Loucy (cell line): ENCODE measurements around the gene LNP1.

Experiments
- H2AFZ ChIP-seq: fragments of 200-600 bp; sonication (generic); 2 replicates; pipeline ENCODE4 v1.6.0; 2016; ENCODE audit warnings: antibody characterized with exemption, mild to moderate bottlenecking, low read length, moderate library complexity
- H3F3A ChIP-seq: fragments of 200-600 bp; 2 replicates; pipeline ENCODE4 v1.6.0; 2016; ENCODE audit warnings: antibody characterized with exemption, low read depth, mild to moderate bottlenecking
- H3K27me3 ChIP-seq: fragments of 200-600 bp; sonication (generic); 2 replicates; pipeline ENCODE4 v1.6.1; 2014; ENCODE audit warnings: low read length, mild to moderate bottlenecking; ENCODE audit not compliant: insufficient read depth, poor library complexity, severe bottlenecking
- H3K36me3 ChIP-seq: fragments of 200-600 bp; sonication (generic); 2 replicates; pipeline ENCODE4 v1.6.1; 2016; ENCODE audit warnings: low read length; ENCODE audit not compliant: insufficient read depth
- H3K4me1 ChIP-seq: fragments of 200-600 bp; sonication (generic); 2 replicates; pipeline ENCODE4 v1.5.1; 2014; ENCODE audit warnings: low read length, mild to moderate bottlenecking; ENCODE audit not compliant: insufficient read depth, poor library complexity, severe bottlenecking
- H3K4me2 ChIP-seq: fragments of 200-600 bp; sonication (generic); 2 replicates; pipeline ENCODE4 v1.6.0; 2014; ENCODE audit warnings: antibody characterized with exemption, low read length, low read depth, mild to moderate bottlenecking; ENCODE audit not compliant: poor library complexity, severe bottlenecking
- H3K4me3 ChIP-seq: fragments of 200-600 bp; sonication (generic); 2 replicates; pipeline ENCODE4 v1.5.1; 2014; ENCODE audit warnings: low read length, mild to moderate bottlenecking, mixed read lengths; ENCODE audit not compliant: poor library complexity, severe bottlenecking
- H3K79me2 ChIP-seq: fragments of 200-600 bp; sonication (generic); 2 replicates; pipeline ENCODE4 v1.6.1; 2014; ENCODE audit warnings: low read length; ENCODE audit not compliant: insufficient read depth
- H3K9ac ChIP-seq: fragments of 200-600 bp; sonication (generic); 2 replicates; pipeline ENCODE4 v1.6.0; 2014; ENCODE audit warnings: mild to moderate bottlenecking, low read depth, low read length, moderate library complexity; ENCODE audit not compliant: poor library complexity, severe bottlenecking
- H3K9me2 ChIP-seq: fragments of 200-600 bp; sonication (generic); replicated peaks from 2 replicates; pipeline ENCODE4 v1.6.1; 2016; ENCODE audit warnings: low read depth, low read length, mixed read lengths
- H3K9me3 ChIP-seq: fragments of 200-600 bp; sonication (generic); 2 replicates; pipeline ENCODE4 v1.6.1; 2014; ENCODE audit warnings: mild to moderate bottlenecking, antibody characterized with exemption, low read length, low read depth; ENCODE audit not compliant: insufficient read depth
- H4K20me1 ChIP-seq: fragments of 200-600 bp; sonication (generic); 2 replicates; pipeline ENCODE4 v1.6.0; 2014; ENCODE audit warnings: antibody characterized with exemption, low read length, mild to moderate bottlenecking; ENCODE audit not compliant: insufficient read depth, poor library complexity, severe bottlenecking
- CTCF ChIP-seq: fragments of 200-600 bp; sonication (generic); conservative IDR thresholded peaks from 2 replicates; pipeline ENCODE4 v1.5.1; 2014; ENCODE audit warnings: mild to moderate bottlenecking, antibody characterized with exemption, low read length
- EZH2phosphoT487 ChIP-seq: fragments of 200-600 bp; IDR thresholded peaks from 2 replicates; pipeline ENCODE4 v1.6.1; 2018; ENCODE audit warnings: antibody characterized with exemption, mild to moderate bottlenecking, moderate library complexity, borderline replicate concordance

Gene LNP1

GRCh38 chr3:100413613-100414012 is 12.3 kb downstream of the LNP1 start:
- Histone ChIP-seq H4K20me1 (no peaks in the 10 kb centered on the region), H3F3A (peaks cover 3% of the 10 kb centered on the region; the same call in 1 of the 2 replicates), H3K36me3 (no peaks in the 10 kb centered on the region), H3K4me3 (peak overlapping the region; percentile 34), H2AFZ (no peak overlapping the region), H3K27me3 (no peaks in the 10 kb centered on the region), H3K9me2 (no peaks in the 10 kb centered on the region), H3K4me1 (peaks cover 17% of the 10 kb centered on the region), H3K9ac (no peak overlapping the region), H3K9me3 (peaks cover 7% of the 10 kb centered on the region; the same call in 1 of the 2 replicates), H3K79me2 (peaks cover 9% of the 10 kb centered on the region; the same call in 1 of the 2 replicates), H3K4me2 (peak overlapping the region; percentile 58)
- TF ChIP-seq CTCF: no peak
- TF ChIP-seq EZH2phosphoT487: no peak

GRCh38 chr3:100416176-100416575 is 14.8 kb downstream of the LNP1 start:
- TF ChIP-seq EZH2phosphoT487 (no peak), CTCF (no peak)
- Histone ChIP-seq H3K4me2 (no peak overlapping the region), H3K9ac (no peak overlapping the region), H3K9me2 (no peaks in the 10 kb centered on the region), H3K9me3 (0 out of 2 replicates have a peak, but pooled peaks cover 4% of the 10 kb centered on the region), H3K27me3 (no peaks in the 10 kb centered on the region), H4K20me1 (no peaks in the 10 kb centered on the region), H3K4me3 (no peak overlapping the region), H2AFZ (no peak overlapping the region), H3K4me1 (peaks cover 17% of the 10 kb centered on the region), H3K36me3 (no peaks in the 10 kb centered on the region), H3K79me2 (peaks cover 2% of the 10 kb centered on the region; the same call in 1 of the 2 replicates), H3F3A (peaks cover 3% of the 10 kb centered on the region; the same call in 1 of the 2 replicates)

GRCh38 chr3:100416863-100417262 is 15.5 kb downstream of the LNP1 start:
- Histone ChIP-seq H3K4me2 (no peak overlapping the region), H3K4me3 (no peak overlapping the region), H3K27me3 (no peaks in the 10 kb centered on the region), H2AFZ (no peak overlapping the region), H3K36me3 (no peaks in the 10 kb centered on the region), H3K9me2 (no peaks in the 10 kb centered on the region), H3F3A (peaks cover 3% of the 10 kb centered on the region; the same call in 1 of the 2 replicates), H3K4me1 (peaks cover 17% of the 10 kb centered on the region), H3K9ac (no peak overlapping the region), H3K9me3 (no peaks in the 10 kb centered on the region), H4K20me1 (no peaks in the 10 kb centered on the region), H3K79me2 (no peaks in the 10 kb centered on the region)
- TF ChIP-seq EZH2phosphoT487 (no peak), CTCF (no peak)
